ENCODE results near the gene ADAMTS4.

ADAMTS4 gene

GRCh38 chr1:161157867-161158266, 41.0 kb downstream of the ADAMTS4 start:
- Histone ChIP-seq H3K27me3 (ENCODE audit: control insufficient read depth in 2 of 2, insufficient read depth in 2 of 2, low read length in 2 of 2) (no peaks in the 10 kb centered on the region), H3K9ac (ENCODE audit: low read depth in 1 of 2, low read length in 2 of 2) (no peak overlapping the region), H3K36me3 (ENCODE audit: control insufficient read depth in 2 of 2, insufficient read depth in 2 of 2, low read length in 2 of 2) (peaks cover 14 to 28% of the 10 kb centered on the region in 2 donors), H3K4me1 (ENCODE audit: control insufficient read depth in 2 of 2, insufficient read depth in 2 of 2, low read length in 2 of 2) (peaks cover 16 to 22% of the 10 kb centered on the region in 2 donors), H3K9me3 (ENCODE audit: control insufficient read depth in 2 of 2, low read length in 2 of 2) (no peaks in the 10 kb centered on the region), H3K27ac (ENCODE audit: low read depth in 2 of 2, low read length in 2 of 2) (no peak overlapping the region), H3K4me3 (ENCODE audit: low read length in 2 of 2) (no peak overlapping the region)

DNA sequence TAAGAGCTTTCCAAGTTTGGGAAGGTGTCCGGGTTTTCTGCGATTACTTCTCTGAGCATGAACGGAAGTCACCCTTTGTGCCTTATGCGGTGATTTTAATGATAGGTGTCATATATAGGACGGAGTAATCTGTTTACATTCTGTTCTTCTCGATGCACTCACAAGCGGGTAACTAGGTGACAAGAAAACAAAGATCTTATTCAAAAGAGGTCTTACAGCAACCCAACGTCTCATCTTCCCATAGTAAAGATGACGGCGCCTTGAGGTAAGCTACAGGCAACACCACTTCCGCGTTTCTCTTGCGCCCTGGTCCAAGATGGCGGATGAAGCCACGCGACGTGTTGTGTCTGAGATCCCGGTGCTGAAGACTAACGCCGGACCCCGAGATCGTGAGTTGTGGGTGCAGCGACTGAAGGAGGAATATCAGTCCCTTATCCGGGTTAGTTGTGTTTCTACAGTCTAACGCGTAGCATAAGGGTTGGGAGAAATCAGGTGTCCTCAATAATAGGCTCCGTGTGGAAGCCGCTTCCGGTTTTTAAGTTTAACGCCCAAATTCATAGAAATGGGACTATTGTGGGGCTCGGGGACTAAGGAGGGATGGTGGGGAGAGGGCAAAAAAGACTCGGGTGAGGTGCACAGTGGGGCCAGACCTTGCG, 45.0 kb downstream of the ADAMTS4 start, which contains the start of gene UFC1:
Gene UFC1 (plus strand): TSS at position 297 of the 656 bp plus-strand sequence. CDS start 20 bp downstream, at position 317.
- H3K4me3 ChIP-seq (ENCODE audit: low read length in 2 of 2) = peak within 1 kb of the TSS; percentile 91 to 100
- peak within 1 kb of the TSS; percentile 94 to 97 for H3K27ac ChIP-seq (ENCODE audit: low read depth in 2 of 2, low read length in 2 of 2)
- peaks cover 2 to 5% of the 10 kb centered on the region in 2 donors for H3K4me1 ChIP-seq (ENCODE audit: control insufficient read depth in 2 of 2, insufficient read depth in 2 of 2, low read length in 2 of 2)
- H3K9me3 ChIP-seq (ENCODE audit: control insufficient read depth in 2 of 2, low read length in 2 of 2) = no peaks in the 10 kb centered on the region
- peak within 1 kb of the TSS; percentile 87 to 100 for H3K9ac ChIP-seq (ENCODE audit: low read depth in 1 of 2, low read length in 2 of 2)
- H3K36me3 ChIP-seq (ENCODE audit: control insufficient read depth in 2 of 2, insufficient read depth in 2 of 2, low read length in 2 of 2) = peaks cover 5 to 17% of the 10 kb centered on the region in 2 donors
- H3K27me3 ChIP-seq (ENCODE audit: control insufficient read depth in 2 of 2, insufficient read depth in 2 of 2, low read length in 2 of 2) = no peaks in the 10 kb centered on the region

- Histone ChIP-seq H3K36me3 (ENCODE audit: control insufficient read depth in 2 of 2, insufficient read depth in 2 of 2, low read length in 2 of 2) (peaks cover 5 to 13% of the 10 kb centered on the region in 2 donors), H3K9ac (ENCODE audit: low read depth in 1 of 2, low read length in 2 of 2) (peak overlapping the region in 1 of 2 donors; percentile 87), H3K27ac (ENCODE audit: low read depth in 2 of 2, low read length in 2 of 2) (peak overlapping the region in 1 of 2 donors; percentile 97), H3K4me3 (ENCODE audit: low read length in 2 of 2) (peak overlapping the region; percentile 91 to 100), H3K4me1 (ENCODE audit: control insufficient read depth in 2 of 2, insufficient read depth in 2 of 2, low read length in 2 of 2) (peaks cover 0 to 3% of the 10 kb centered on the region in 2 donors), H3K9me3 (ENCODE audit: control insufficient read depth in 2 of 2, low read length in 2 of 2) (no peaks in the 10 kb centered on the region), H3K27me3 (ENCODE audit: control insufficient read depth in 2 of 2, insufficient read depth in 2 of 2, low read length in 2 of 2) (no peaks in the 10 kb centered on the region)
These were observed 45.7 kb downstream of the ADAMTS4 start for GRCh38 chr1:161153176-161153575.

DNA sequence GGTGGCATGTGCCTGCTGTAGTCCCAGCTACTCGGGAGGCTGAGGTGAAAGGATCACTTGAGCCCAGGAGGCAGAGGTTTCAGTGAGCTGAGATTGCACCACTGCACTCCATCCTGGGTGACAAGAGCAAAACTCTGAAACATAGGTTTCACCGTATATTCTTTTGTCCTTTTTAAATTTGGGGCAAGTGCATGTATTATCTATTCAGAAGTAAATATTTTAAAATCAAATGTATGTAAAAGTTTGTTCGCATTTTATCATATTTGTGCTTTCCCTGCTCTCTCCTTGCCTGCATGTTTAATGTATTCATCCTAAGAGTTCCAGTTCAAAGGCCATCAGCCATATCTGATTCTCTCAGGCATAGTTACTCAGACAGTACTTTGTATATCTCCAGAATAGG, 53.0 kb downstream of the ADAMTS4 start:
- H3K27me3 ChIP-seq (ENCODE audit: control insufficient read depth in 2 of 2, insufficient read depth in 2 of 2, low read length in 2 of 2) = no peaks in the 10 kb centered on the region
- H3K36me3 ChIP-seq (ENCODE audit: control insufficient read depth in 2 of 2, insufficient read depth in 2 of 2, low read length in 2 of 2) = no peaks in the 10 kb centered on the region
- H3K4me1 ChIP-seq (ENCODE audit: control insufficient read depth in 2 of 2, insufficient read depth in 2 of 2, low read length in 2 of 2) = no peaks in the 10 kb centered on the region
- no peak overlapping the region for H3K27ac ChIP-seq (ENCODE audit: low read depth in 2 of 2, low read length in 2 of 2)
- H3K4me3 ChIP-seq (ENCODE audit: low read length in 2 of 2) = no peak overlapping the region
- H3K9ac ChIP-seq (ENCODE audit: low read depth in 1 of 2, low read length in 2 of 2) = no peak overlapping the region
- no peaks in the 10 kb centered on the region for H3K9me3 ChIP-seq (ENCODE audit: control insufficient read depth in 2 of 2, low read length in 2 of 2)

- Histone ChIP-seq H3K27ac (ENCODE audit: low read depth in 2 of 2, low read length in 2 of 2) (no peak overlapping the region), H3K9me3 (ENCODE audit: control insufficient read depth in 2 of 2, low read length in 2 of 2) (no peaks in the 10 kb centered on the region), H3K4me3 (ENCODE audit: low read length in 2 of 2) (no peak overlapping the region), H3K4me1 (ENCODE audit: control insufficient read depth in 2 of 2, insufficient read depth in 2 of 2, low read length in 2 of 2) (no peaks in the 10 kb centered on the region), H3K36me3 (ENCODE audit: control insufficient read depth in 2 of 2, insufficient read depth in 2 of 2, low read length in 2 of 2) (no peaks in the 10 kb centered on the region), H3K9ac (ENCODE audit: low read depth in 1 of 2, low read length in 2 of 2) (no peak overlapping the region), H3K27me3 (ENCODE audit: control insufficient read depth in 2 of 2, insufficient read depth in 2 of 2, low read length in 2 of 2) (no peaks in the 10 kb centered on the region)
These were observed 58.0 kb downstream of the ADAMTS4 start for GRCh38 chr1:161140755-161141400.

GRCh38 chr1:161139766-161140165, 59.1 kb downstream of the ADAMTS4 start:
- Histone ChIP-seq H3K36me3 (ENCODE audit: control insufficient read depth in 2 of 2, insufficient read depth in 2 of 2, low read length in 2 of 2) (no peaks in the 10 kb centered on the region), H3K9ac (ENCODE audit: low read depth in 1 of 2, low read length in 2 of 2) (no peak overlapping the region), H3K4me3 (ENCODE audit: low read length in 2 of 2) (no peak overlapping the region), H3K27me3 (ENCODE audit: control insufficient read depth in 2 of 2, insufficient read depth in 2 of 2, low read length in 2 of 2) (no peaks in the 10 kb centered on the region), H3K4me1 (ENCODE audit: control insufficient read depth in 2 of 2, insufficient read depth in 2 of 2, low read length in 2 of 2) (no peaks in the 10 kb centered on the region), H3K27ac (ENCODE audit: low read depth in 2 of 2, low read length in 2 of 2) (no peak overlapping the region), H3K9me3 (ENCODE audit: control insufficient read depth in 2 of 2, low read length in 2 of 2) (no peaks in the 10 kb centered on the region)

GRCh38 chr1:161138431-161138830, 60.4 kb downstream of the ADAMTS4 start:
- Histone ChIP-seq H3K4me1 (ENCODE audit: control insufficient read depth in 2 of 2, insufficient read depth in 2 of 2, low read length in 2 of 2) (peaks cover 3 to 4% of the 10 kb centered on the region in 2 donors), H3K4me3 (ENCODE audit: low read length in 2 of 2) (no peak overlapping the region), H3K27ac (ENCODE audit: low read depth in 2 of 2, low read length in 2 of 2) (no peak overlapping the region), H3K9ac (ENCODE audit: low read depth in 1 of 2, low read length in 2 of 2) (no peak overlapping the region), H3K9me3 (ENCODE audit: control insufficient read depth in 2 of 2, low read length in 2 of 2) (no peaks in the 10 kb centered on the region), H3K27me3 (ENCODE audit: control insufficient read depth in 2 of 2, insufficient read depth in 2 of 2, low read length in 2 of 2) (no peaks in the 10 kb centered on the region), H3K36me3 (ENCODE audit: control insufficient read depth in 2 of 2, insufficient read depth in 2 of 2, low read length in 2 of 2) (no peaks in the 10 kb centered on the region)

GRCh38 chr1:161137881-161138280, 61.0 kb downstream of the ADAMTS4 start:
- Histone ChIP-seq H3K36me3 (ENCODE audit: control insufficient read depth in 2 of 2, insufficient read depth in 2 of 2, low read length in 2 of 2) (no peaks in the 10 kb centered on the region), H3K9me3 (ENCODE audit: control insufficient read depth in 2 of 2, low read length in 2 of 2) (no peaks in the 10 kb centered on the region), H3K4me3 (ENCODE audit: low read length in 2 of 2) (no peak overlapping the region), H3K9ac (ENCODE audit: low read depth in 1 of 2, low read length in 2 of 2) (no peak overlapping the region), H3K27ac (ENCODE audit: low read depth in 2 of 2, low read length in 2 of 2) (no peak overlapping the region), H3K27me3 (ENCODE audit: control insufficient read depth in 2 of 2, insufficient read depth in 2 of 2, low read length in 2 of 2) (no peaks in the 10 kb centered on the region), H3K4me1 (ENCODE audit: control insufficient read depth in 2 of 2, insufficient read depth in 2 of 2, low read length in 2 of 2) (peaks cover 3 to 4% of the 10 kb centered on the region in 2 donors)
